Adipose tissue (tissue), 3 donors: Measurements from ENCODE around the gene PCSK7. TPM values are rescaled to one million over a fixed set of nuclear protein-coding genes. Genes with fewer than 3 reads are reported as not detected.
"Not testable (repeated sequence)": the region's sequence is repeated elsewhere in the genome, so short reads cannot be mapped to it uniquely, and the experiment has no call there.

Experiments used
- H3K27ac ChIP-seq: one replicate; pipeline ENCODE4 v1.5.1; 2013; ENCODE audit warnings: low read depth, low read length
- WGBS, 3 donors: extraction: QIAGEN DNeasy Blood & Tissue Kit; methylation state at CpG; one replicate each; pipeline ENCODE4 v1.1.7; 2013; 5-methylcytosine and 5-hydroxymethylcytosine counted together
- polyA plus RNA-seq, 3 donors: library from polyadenylated mRNA; stranded (reverse); fragments of 200-250 nt; gene quantifications; one replicate each; pipeline ENCODE4 v1.2.3, GENCODE V29; 2013
- donor health status: healthy with polysubstance abuse.
- donor health status: Bipolar disorder and iron deficiency.
- donor health status: healthy.

PCSK7 gene
- polyA plus RNA-seq: 10 to 100 TPM; 12.5 to 35.5 (median 20.1) TPM

DNA sequence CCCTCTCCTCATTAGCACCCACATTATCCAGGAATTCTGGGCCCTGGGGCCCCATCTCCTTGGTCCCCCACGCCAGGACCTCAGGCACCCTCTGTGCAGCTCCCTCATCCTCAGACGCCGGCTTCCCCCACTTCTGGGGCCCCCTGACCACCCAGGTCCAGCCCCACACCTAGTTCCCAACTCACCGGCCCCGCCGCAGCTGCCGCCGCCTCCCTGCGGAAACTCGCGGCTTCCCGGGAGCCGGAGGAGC is at the start of gene PCSK7:
Gene PCSK7, minus strand, starts transcription at position 232 of the 250 bp plus-strand sequence. CDS start 2,229 bp downstream, outside the sequence.
- 0 to 1% (median 0%) methylated on average over 13 of the region's 13 CpGs for WGBS, 3 donors
- H3K27ac ChIP-seq: peak within 1 kb of the TSS; percentile 77

- 56 to 87% (median 65%) methylated on average over 6 of the region's 6 CpGs for WGBS, 3 donors
- no peak overlapping the region for H3K27ac ChIP-seq
Observed at GRCh38 chr11:117281159-117281558, 49.3 kb upstream of the PCSK7 start.

DNA sequence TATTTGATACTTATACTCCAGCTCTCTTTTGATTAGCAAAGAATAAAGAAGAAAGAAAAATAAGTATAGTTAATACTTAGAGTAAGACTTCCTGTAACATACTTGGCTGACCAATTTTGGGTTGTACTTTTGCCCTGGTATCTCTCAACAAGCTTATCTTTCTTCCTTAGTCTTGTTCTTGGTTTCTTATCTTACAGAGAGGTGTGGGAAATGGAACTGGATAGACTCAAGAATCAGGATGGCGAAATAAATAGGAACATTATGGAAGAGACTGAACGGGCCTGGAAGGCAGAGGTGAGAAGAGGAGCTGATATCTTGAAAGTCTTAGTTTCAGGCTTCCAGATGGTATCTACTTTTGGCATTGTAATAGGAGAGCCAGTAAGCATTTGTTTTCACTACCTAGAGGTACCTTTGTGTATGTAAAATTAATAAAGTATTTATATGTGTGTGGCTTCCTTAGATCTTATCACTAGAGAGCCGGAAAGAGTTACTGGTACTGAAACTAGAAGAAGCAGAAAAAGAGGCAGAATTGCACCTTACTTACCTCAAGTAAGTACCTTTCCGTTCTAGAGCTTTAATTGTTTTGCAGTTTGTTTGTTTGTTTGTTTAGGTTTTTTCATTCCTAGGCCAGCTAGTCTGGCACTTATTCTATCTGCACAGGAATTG is 48.0 kb upstream of the PCSK7 start:
- no peak overlapping the region for H3K27ac ChIP-seq
- 56 to 79% (median 78%) methylated on average over 4 of the region's 4 CpGs for WGBS, 3 donors

DNA sequence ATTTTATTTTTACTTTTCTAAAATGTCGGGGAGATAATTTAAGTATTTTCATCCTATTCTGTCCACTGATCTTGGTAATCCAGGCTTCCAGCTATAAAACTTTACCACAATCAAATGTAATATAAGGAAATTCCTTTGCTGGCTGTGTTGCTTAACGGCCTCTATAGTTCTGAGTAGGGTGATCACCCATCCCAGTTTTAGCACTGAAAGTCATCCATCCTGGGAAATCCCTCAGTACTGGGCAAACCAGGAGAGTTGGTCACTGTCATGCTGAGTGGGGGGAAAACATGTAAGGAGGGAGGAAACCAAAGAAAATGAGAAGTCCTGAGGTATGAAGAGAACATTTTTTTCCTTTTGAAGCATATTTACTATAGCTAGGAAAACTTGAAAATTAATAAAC is 46.5 kb upstream of the PCSK7 start:
- 81 to 92% (median 82%) methylated on average over 2 of the region's 2 CpGs for WGBS, 3 donors
- H3K27ac ChIP-seq: no peak overlapping the region

- WGBS, 3 donors: 85 to 91% (median 88%) methylated on average over 9 of the region's 9 CpGs
- H3K27ac ChIP-seq: no peak overlapping the region
Observed at GRCh38 chr11:117273550-117274289, 41.8 kb upstream of the PCSK7 start.

DNA sequence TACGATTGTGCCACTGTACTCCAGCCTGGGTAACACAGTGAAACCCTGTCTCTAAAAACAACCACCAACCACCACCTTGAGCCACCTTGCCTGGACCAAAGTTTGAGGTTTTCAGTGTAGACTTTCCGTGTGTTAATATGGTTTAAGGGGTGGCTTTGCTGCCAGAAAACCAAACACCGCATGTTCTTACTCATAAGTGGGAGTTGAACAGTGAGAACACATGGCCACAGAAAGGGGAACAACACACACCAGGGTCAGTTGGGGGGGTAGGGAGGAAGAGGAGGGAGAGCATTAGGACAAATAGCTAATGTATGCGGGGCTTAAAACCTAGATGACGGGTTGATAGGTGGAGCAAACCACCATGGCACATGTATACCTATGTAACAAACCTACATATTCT is 40.3 kb upstream of the PCSK7 start:
- WGBS, 3 donors: 91 to 97% (median 96%) methylated on average over 5 of the region's 5 CpGs
- not testable (repeated sequence) for H3K27ac ChIP-seq

DNA sequence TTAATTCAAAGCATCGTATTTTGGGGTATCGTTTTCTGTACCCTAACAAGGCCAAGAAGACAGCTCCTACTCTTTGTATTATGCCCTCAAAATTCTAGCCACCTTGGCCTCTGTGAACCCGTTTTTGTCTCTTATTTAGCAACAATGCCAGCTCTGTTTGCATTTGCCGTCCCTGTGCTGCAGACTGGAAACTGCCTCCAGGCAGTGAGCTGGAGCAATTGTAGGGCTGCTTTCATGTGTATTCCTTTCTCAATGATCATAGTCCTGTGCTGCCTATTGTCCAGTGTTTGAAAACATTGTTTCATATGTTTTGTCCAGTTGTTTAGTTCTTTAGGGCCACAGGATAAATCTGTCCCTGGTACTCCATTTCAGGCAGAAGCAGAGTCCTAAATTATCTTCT is 39.3 kb upstream of the PCSK7 start:
- H3K27ac ChIP-seq: no peak overlapping the region
- WGBS, 3 donors: 93 to 95% (median 95%) methylated on average over 4 of the region's 4 CpGs

DNA sequence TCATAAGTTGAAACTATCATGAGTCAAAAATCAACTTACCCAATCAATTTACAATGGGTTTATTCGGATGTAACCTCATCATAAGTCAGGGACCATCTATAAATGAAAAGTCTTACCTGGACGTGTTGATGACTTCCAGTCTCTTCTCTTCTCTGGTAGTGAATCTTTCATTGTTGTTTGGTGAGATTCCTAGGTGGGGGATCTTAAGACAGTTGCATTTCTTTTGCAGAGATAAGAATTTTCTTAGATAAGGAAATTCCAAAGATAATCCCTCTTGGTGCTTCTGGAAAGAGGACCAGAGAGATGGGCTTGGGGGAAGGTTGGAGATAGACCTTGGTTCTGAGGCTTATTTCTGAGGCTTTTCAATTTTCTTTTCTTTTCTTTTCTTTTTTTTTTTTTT is 38.0 kb upstream of the PCSK7 start:
- 87 to 93% (median 88%) methylated on average over 2 of the region's 2 CpGs for WGBS, 3 donors
- H3K27ac ChIP-seq: no peak overlapping the region

- 67 to 98% (median 96%) methylated on average over 2 of the region's 2 CpGs for WGBS, 3 donors
- H3K27ac ChIP-seq: no peak overlapping the region
Observed at GRCh38 chr11:117265745-117266144, 33.9 kb upstream of the PCSK7 start.

GRCh38 chr11:117264624-117265323 is 32.9 kb upstream of the PCSK7 start:
- not testable (repeated sequence) for H3K27ac ChIP-seq
- 95 to 98% (median 98%) methylated on average over 7 of the region's 7 CpGs for WGBS, 3 donors

DNA sequence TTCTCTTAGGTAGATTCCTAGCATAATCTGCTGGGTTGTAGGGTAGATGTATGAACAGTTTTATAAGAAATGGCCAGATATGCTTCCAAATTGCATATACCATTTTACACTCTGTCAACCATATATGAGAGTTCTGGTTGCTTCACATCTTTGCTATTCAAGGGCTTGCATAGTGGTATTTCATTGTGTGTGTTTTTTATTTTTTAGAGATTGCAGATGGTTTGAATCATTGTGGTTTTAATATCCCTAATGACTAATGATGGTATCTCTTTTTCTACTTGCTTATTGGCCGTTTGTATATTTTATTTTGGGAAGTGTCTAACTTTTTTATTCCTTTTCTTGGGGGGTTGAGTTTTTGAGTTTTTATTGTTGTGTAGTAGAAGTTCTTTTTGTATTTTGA is 27.5 kb upstream of the PCSK7 start:
- no peak overlapping the region for H3K27ac ChIP-seq
- WGBS, 3 donors: 73 to 82% (median 78%) methylated on average over 1 of the region's 1 CpG

DNA sequence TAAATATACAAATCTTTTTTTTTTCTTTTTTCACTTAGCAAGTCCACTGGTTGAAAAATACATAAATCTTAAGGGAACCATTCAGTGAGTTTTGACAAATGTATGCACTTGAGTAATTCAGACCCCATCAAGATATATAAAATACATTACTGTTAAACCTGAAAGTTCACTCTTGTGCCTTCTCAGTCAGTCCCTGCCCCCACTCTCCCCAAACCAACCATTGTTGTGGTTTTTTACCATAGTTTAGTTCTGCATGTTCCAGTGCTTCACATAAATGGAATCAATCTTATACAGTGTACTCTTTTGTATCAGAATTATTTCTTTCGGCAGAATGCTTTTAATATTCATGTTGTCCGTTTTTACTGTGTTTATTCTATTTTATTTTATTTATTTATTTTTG is 26.7 kb upstream of the PCSK7 start:
- no peak overlapping the region for H3K27ac ChIP-seq
- 90 to 95% (median 92%) methylated on average over 2 of the region's 2 CpGs for WGBS, 3 donors

GRCh38 chr11:117256573-117256972 is 24.7 kb upstream of the PCSK7 start:
- WGBS, 3 donors: 43 to 79% (median 75%) methylated on average over 2 of the region's 2 CpGs
- H3K27ac ChIP-seq: no peak overlapping the region

GRCh38 chr11:117255966-117256365 is 24.1 kb upstream of the PCSK7 start:
- H3K27ac ChIP-seq: no peak overlapping the region
- WGBS, 3 donors: 73 to 86% (median 84%) methylated on average over 3 of the region's 3 CpGs

DNA sequence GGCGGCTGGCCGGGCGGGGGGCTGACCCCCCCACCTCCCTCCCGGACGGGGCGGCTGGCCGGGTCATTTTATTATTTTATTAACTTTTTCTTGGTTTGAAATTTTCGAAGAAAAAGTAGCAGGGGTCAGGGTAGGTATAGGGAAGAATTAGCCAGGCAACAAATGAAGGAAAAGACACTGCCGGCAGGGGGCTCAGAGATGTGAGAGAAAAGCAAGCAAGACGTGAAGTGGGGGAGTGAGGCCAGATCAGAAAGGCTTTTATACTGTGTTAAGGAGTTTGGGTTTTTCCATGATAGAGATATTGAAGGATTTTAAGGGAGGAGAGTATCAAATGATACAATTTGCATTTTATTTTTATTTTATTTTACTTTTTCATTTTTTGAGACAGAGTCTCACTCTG is 19.6 kb upstream of the PCSK7 start:
- H3K27ac ChIP-seq: no peak overlapping the region
- WGBS, 3 donors: 86 to 95% (median 95%) methylated on average over 7 of the region's 10 CpGs

DNA sequence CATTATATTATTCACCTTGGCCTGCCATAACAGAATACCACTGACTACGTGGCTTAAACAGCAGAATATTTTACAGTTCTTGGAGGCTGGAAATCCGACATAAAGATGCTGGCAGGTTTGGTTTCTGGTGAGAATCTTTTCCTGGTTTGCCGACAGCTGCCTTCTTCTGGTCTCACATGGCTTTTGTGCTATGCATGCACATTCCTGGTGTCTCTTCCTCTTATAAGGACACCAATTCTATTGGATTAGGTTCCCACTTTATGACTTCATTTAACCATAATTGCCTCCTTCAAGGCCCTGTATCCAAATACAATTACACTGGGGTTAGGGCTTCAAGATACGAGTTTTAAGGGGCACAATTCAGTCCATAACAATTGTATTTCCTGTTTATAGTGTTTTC is 17.7 kb upstream of the PCSK7 start:
- 89 to 92% (median 91%) methylated on average over 4 of the region's 4 CpGs for whole genome bisulfite sequencing, 3 donors
- no peak overlapping the region for H3K27ac ChIP-seq

DNA sequence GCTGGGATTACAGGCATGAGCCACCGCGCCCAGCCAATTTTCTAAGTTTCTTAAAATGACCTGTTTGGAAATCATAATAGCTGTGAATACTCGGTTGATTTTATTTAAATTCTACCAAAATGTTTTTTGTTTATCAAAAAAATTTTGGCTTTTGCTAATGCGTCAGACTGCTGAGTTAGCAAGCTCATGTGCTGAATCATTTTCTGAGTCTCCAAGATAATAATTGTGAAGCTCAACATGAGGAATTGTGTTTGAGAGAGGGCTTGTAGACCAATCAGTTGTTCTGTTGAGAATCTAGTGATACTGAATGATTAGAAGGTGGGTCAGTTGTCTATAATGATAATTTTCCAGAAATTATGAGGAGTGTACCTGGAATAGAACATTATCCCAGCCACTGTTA is 16.5 kb upstream of the PCSK7 start:
- no peak overlapping the region for H3K27ac ChIP-seq
- WGBS, 3 donors: 91 to 94% (median 92%) methylated on average over 4 of the region's 4 CpGs

DNA sequence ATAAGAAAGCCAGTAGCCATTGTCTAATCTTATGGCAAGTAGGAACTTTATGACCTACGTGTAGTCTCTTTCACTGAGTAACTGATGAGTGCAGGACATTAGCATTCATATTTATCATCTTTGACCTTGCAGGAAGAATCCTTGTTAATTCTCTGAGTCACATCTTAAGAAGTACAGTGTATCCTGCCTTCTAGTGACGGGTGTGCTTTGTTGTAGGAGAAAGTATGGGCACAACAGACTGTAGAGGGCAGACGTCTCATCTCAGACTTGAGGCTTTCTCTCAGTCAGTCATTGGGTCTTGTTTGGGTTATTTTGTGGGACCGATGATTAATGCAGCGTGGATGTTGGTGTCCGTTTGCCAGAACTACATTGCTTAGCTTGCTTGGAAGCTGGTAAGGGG is 7.4 kb upstream of the PCSK7 start:
- WGBS, 3 donors: 75 to 86% (median 85%) methylated on average over 6 of the region's 6 CpGs
- no peak overlapping the region for H3K27ac ChIP-seq

GRCh38 chr11:117238221-117238620 is 6.3 kb upstream of the PCSK7 start:
- H3K27ac ChIP-seq: no peak overlapping the region
- WGBS, 3 donors: 95 to 98% (median 95%) methylated on average over 5 of the region's 5 CpGs
